Parathyroid adenoma (tissue), 2 donors: ENCODE measurements around the gene CCR6.

Experiments
- H2AFZ ChIP-seq: fragments of 300-600 bp; sonication (generic); one replicate; pipeline ENCODE4 v1.7.0; 2017; ENCODE audit warnings: antibody characterized with exemption, mild to moderate bottlenecking
- H3K27ac ChIP-seq: fragments of 300-600 bp; sonication (generic); one replicate; pipeline ENCODE4 v1.7.0; 2017
- H3K27me3 ChIP-seq: fragments of 300-600 bp; sonication (generic); one replicate; pipeline ENCODE4 v1.7.0; 2017; ENCODE audit warnings: low read length; ENCODE audit not compliant: control insufficient read depth, insufficient read depth
- H3K36me3 ChIP-seq: fragments of 300-600 bp; sonication (generic); one replicate; pipeline ENCODE4 v1.7.0; 2017; ENCODE audit warnings: low read length; ENCODE audit not compliant: control insufficient read depth, insufficient read depth
- H3K4me1 ChIP-seq: fragments of 300-600 bp; sonication (generic); one replicate; pipeline ENCODE4 v1.7.0; 2017; ENCODE audit warnings: control low read depth
- H3K4me2 ChIP-seq: fragments of 300-600 bp; sonication (generic); one replicate; pipeline ENCODE4 v1.7.0; 2017; ENCODE audit warnings: low read length
- H3K4me3 ChIP-seq: fragments of 300-600 bp; sonication (generic); one replicate; pipeline ENCODE4 v1.7.0; 2017; ENCODE audit warnings: low read depth, low read length
- H3K79me2 ChIP-seq: fragments of 300-600 bp; sonication (generic); one replicate; pipeline ENCODE4 v1.7.0; 2017; ENCODE audit warnings: control low read depth
- H3K9ac ChIP-seq: fragments of 300-600 bp; sonication (generic); one replicate; pipeline ENCODE4 v1.7.0; 2017; ENCODE audit warnings: mild to moderate bottlenecking
- H3K9me3 ChIP-seq: fragments of 300-600 bp; sonication (generic); one replicate; pipeline ENCODE4 v1.7.0; 2017; ENCODE audit warnings: low read length; ENCODE audit not compliant: control insufficient read depth
- TF ChIP-seq, protein P1 (sequence below): fragments of 300-600 bp; sonication (generic); IDR thresholded peaks from one replicate; pipeline ENCODE4 v1.7.0; 2017; ENCODE audit warnings: antibody characterized with exemption, mild to moderate bottlenecking
- donor health status: primary hyperparathyroidism.

The CCR6 gene

GRCh38 chr6:167122041-167122826 is 662 bp upstream of the CCR6 start:
- no peak overlapping the region for H3K4me3 ChIP-seq
- H3K27me3 ChIP-seq = no peaks in the 10 kb centered on the region
- H3K27ac ChIP-seq = no peak overlapping the region
- no peak overlapping the region for H3K4me2 ChIP-seq
- no peaks in the 10 kb centered on the region for H3K79me2 ChIP-seq
- TF ChIP-seq, protein P1, sequence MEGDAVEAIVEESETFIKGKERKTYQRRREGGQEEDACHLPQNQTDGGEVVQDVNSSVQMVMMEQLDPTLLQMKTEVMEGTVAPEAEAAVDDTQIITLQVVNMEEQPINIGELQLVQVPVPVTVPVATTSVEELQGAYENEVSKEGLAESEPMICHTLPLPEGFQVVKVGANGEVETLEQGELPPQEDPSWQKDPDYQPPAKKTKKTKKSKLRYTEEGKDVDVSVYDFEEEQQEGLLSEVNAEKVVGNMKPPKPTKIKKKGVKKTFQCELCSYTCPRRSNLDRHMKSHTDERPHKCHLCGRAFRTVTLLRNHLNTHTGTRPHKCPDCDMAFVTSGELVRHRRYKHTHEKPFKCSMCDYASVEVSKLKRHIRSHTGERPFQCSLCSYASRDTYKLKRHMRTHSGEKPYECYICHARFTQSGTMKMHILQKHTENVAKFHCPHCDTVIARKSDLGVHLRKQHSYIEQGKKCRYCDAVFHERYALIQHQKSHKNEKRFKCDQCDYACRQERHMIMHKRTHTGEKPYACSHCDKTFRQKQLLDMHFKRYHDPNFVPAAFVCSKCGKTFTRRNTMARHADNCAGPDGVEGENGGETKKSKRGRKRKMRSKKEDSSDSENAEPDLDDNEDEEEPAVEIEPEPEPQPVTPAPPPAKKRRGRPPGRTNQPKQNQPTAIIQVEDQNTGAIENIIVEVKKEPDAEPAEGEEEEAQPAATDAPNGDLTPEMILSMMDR = no peak
- H2AFZ ChIP-seq = no peak overlapping the region
- no peaks in the 10 kb centered on the region for H3K4me1 ChIP-seq
- H3K36me3 ChIP-seq = no peaks in the 10 kb centered on the region
- H3K9ac ChIP-seq = no peak overlapping the region
- H3K9me3 ChIP-seq = no peaks in the 10 kb centered on the region

- Histone ChIP-seq H3K27ac (no peak overlapping the region), H2AFZ (no peak overlapping the region), H3K27me3 (no peaks in the 10 kb centered on the region), H3K4me2 (no peak overlapping the region), H3K9ac (no peak overlapping the region), H3K4me3 (no peak overlapping the region), H3K9me3 (no peaks in the 10 kb centered on the region), H3K79me2 (no peaks in the 10 kb centered on the region), H3K4me1 (no peaks in the 10 kb centered on the region), H3K36me3 (no peaks in the 10 kb centered on the region)
- TF ChIP-seq, protein P1 = no peak
Measured at GRCh38 chr6:167124753-167125152, 1.9 kb downstream of the CCR6 start.

DNA sequence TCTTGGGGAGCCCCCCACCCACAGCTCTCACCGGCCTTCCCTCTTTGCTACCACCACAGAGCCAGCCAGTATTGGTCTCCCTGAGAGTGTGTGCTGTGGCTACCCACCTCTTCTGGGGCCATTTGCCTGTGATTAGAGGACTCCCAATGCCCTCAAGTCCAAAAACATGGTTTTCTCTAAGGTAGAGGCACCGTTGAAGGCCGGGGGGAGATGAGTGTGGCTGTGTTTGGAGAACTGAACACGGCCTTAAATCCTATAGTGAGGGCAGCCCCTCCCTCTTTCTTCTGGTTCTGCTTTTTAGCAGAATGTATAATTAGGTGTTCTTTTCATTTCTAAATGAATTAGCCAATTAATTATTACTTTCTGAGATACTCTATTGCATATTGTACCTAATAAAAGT is 2.5 kb downstream of the CCR6 start:
- Histone ChIP-seq H3K27me3 (no peaks in the 10 kb centered on the region), H3K79me2 (no peaks in the 10 kb centered on the region), H3K4me3 (no peak overlapping the region), H2AFZ (no peak overlapping the region), H3K4me1 (no peaks in the 10 kb centered on the region), H3K36me3 (no peaks in the 10 kb centered on the region), H3K4me2 (no peak overlapping the region), H3K27ac (no peak overlapping the region), H3K9ac (no peak overlapping the region), H3K9me3 (no peaks in the 10 kb centered on the region)
- TF ChIP-seq, protein P1 = no peak

GRCh38 chr6:167125855-167126349 is 3.0 kb downstream of the CCR6 start:
- TF ChIP-seq, protein P1 = no peak
- no peak overlapping the region for H3K4me3 ChIP-seq
- H3K79me2 ChIP-seq = no peaks in the 10 kb centered on the region
- no peak overlapping the region for H3K9ac ChIP-seq
- no peaks in the 10 kb centered on the region for H3K36me3 ChIP-seq
- no peak overlapping the region for H3K27ac ChIP-seq
- H3K4me2 ChIP-seq = no peak overlapping the region
- no peaks in the 10 kb centered on the region for H3K27me3 ChIP-seq
- no peaks in the 10 kb centered on the region for H3K4me1 ChIP-seq
- no peaks in the 10 kb centered on the region for H3K9me3 ChIP-seq
- no peak overlapping the region for H2AFZ ChIP-seq
